ENCODE measurements around the gene BIRC3.

Gene BIRC3

GRCh38 chr11:102387043-102387781, 69.9 kb downstream of the BIRC3 start:
- no peak for TF ChIP-seq CTCF (conservative IDR thresholded peaks at IDR 0.05)
- H3K27ac ChIP-seq = no peak overlapping the region
